Suppressor macrophage treated with lipopolysaccharide for 1 hour (primary cell): ENCODE results near the gene AK1.

Experiments used
- DNase-seq, 3 donors: peaks; one replicate each; pipeline ENCODE4 v3.0.0-alpha.2; 2020 to 2022

Gene AK1

DNA sequence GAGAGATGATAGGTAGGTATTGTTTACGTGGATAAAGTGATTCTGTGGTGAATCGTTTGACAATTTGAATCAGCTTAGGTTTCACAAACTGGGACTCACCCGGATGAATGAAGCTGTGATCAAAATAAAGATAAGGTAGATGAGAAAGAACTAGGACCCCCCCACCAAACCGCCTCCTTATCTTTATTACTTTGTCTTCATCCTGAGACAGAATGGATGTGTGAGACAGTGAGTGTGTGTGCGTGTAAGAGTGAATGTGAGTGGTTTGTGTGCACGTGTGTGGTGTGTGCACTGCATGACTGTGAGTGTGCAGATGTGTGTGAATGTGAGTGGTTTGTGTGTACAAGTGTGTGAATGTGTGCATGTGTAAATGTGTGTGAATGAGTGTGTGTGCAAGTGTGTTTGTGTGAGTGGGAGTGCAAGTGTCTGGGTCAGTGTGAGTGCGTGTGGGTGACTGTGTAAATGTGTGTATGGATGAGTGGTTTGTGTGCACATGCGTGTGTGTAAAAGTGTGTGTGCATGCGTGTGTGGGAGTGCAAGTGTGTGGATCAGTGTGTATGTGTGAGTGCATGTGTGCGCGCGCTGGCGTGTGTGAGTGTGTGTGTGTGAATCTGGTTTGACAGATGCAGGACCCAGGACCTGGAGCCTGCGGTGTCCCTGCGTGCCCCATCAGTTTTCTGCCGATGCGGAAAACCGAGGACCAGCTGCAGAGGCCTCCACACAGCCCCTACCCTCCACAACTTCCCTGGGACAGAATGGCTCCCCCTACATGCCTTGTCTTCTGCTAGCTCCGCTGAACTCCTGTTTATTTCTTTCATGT is 11.6 kb downstream of the AK1 start:
- DNase-seq: no peak

- peak; percentile 63 to 76 (median 73) for DNase-seq
Observed at GRCh38 chr9:127863191-127863621, 14.3 kb downstream of the AK1 start.

- peak; percentile 57 to 75 (median 59) for DNase-seq
Observed at GRCh38 chr9:127862075-127863011, 15.1 kb downstream of the AK1 start.

DNA sequence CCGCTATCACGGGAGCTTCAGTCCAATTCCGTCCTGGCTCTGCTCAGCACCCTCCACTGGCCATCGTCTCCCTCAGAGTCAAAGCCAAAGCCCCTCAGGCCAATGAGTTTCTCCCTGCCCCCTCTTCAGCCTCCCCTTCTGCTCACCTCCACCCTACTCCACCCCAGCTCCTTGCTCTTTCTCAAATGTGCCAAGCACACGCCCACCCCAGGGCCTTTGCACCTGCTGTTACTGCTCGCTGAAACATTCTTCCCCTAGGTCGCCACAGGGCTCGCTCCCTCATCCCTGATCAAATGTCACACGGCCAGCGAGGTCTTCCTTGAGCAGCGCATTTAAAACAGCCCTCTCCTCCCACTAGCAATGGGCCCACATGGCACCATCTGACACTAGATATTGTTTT is 16.7 kb downstream of the AK1 start:
- no peak for DNase-seq

DNA sequence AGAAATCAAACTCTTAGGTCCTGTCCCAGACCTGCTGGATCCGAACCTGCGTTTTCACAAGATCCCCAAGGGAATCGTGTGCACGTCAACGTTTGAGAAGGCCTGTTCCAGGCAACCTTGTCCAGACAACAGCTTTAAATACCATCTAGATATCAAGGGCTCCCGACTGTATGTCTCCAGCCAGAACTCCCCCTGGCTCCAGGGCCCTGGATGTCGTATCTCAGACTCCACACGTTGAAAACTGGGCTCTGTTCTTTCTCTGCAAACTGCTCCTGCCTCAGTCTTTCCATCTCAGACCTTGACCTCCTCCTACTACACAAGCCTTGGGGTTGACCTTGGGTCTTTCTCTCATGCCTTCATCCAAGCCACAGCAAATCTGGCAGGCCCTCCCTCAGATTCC is 17.2 kb downstream of the AK1 start:
- DNase-seq: no peak

- no peak for DNase-seq
Observed at GRCh38 chr9:127858041-127858512, 19.4 kb downstream of the AK1 start.

DNA sequence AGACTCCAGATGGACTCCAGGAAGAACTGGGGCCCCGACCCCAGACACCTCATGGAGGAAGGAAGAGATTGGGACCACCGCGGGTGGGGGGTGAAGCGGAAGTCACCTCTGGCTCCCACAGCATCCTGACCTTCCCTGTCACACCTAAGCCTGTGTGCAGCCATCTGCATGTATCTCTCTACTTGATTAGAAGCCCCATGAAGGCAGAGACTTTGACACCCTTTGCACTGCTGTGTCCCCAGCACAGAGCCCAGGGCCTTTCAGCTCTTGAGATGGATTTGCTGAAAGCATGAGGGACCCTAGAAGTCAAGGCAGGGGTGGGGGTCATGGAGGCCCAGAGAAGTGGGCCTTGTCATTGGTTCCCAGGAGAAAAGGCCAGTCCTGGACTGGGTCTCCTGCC is 20.2 kb downstream of the AK1 start:
- no peak for DNase-seq

DNA sequence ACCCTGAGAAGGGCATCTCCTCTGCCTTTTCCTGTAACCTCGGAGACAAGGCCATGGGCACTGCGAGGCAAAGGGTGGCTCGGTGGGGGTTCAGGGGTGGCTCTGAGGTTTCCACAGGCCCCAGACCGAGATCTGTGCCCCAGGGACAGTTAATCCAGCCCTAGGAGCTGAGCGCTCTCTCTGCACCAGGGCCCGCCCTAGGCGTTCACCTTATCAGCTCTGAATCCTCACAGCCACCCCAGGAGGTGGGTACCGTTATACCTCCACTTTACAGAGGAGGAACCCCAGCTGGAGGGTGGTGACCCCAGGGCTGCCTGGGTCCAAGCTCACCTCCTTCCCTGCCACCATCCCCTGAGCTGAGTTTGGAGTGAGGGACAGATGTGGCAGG is 20.8 kb downstream of the AK1 start:
- DNase-seq: no peak

DNA sequence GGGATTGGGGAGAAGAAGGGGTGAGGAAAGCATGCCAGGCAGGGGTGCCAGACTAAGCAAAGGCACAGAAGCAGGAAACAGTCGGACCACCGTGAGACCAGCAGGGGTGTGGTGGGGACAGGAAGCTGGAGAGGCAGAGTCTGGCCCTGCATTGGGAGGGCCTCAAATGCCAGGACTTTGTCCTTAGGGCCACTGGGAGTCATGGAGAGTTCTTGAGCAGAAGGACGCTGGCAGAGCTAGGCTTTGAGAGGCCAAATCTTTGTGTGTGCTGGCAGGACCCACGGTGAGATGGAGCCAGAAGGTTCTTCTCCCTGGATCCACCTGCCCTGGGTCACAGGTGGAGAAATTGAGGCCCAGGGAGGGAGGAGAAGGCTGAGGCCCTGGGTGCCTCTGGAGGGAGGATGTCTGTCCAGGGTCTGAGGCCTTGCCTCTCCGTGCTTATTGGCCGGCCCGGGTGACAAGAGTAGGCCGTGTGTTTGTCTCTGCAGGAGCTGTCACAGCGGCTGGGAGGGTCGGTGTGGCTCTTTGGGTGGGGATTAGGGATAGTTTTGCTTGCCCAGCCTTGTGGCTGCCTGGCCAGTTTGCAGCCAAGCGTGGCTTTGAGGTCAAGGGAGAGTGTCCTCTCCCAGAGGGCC is 21.3 kb downstream of the AK1 start:
- DNase-seq: no peak

DNA sequence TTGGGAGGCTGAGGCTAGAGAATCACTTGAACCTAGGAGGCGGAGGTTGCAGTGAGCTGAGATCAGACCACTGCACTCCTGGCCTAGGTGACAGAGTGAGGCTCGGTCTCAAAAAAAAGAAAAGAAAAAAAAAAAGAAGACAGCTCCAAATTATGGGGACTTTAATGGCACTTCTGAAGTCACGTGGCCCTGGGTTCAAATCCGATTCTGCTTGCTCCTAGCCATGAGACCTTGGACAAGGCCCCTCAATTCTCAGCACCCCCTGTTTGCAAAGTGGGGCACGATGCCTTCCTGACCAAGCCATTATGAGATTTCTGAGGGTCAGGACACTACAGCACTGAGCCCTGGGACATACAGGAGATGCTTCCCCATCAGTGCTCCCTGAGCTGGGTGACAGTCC is 22.0 kb downstream of the AK1 start:
- no peak for DNase-seq

DNA sequence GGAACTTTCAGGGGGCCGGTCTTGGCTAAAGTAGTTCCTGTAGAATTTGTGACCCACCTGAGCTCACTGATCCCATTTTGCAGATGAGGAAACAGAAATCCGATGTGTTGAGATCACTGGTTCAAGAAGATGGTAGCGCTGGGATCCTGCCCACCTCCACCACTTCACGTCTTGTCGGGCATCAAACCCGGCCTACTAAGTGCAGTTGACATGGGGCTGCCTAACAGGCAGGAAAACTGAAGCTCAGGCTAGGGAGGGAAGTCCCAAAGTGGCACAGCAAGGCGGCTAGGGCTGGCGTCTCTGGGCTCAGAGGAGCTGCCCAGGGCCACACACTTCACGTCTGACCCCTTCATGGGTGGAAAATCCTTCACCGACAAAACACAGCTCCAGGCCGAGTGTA is 22.5 kb downstream of the AK1 start:
- no peak for DNase-seq

DNA sequence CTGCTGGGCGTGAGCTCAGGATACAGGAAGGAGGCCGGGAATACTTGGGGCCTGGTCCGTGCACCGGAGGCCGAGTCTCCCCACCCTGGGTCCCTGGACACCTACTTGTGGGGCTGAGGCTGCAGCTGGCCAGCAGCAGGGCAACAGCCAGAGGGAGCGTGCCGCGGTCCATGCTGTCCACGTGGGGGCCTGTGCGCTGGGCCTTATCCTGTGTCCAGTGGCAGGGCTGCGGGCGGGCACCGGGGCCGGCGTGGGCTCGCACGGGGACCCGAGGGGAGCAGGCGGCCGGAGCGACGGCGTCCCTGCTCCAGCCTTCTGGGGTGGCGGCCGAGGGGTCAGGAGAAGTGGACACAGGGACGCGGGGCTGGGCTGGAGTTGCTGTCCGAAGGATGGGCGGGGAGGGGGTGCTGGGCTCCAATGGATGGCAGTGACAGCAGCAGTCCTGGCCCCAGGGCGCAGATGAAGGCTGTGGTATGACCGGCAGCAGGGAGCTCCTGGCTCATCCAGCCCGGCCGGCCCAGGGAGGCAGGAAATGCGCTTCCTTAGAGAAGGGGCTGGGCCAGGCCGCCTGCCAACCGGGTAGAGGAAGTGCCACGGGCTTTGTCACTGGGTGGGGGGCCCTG is 23.2 kb downstream of the AK1 start, which contains the start of gene ENG:
Gene ENG, minus strand, starts transcription at position 475 of the 623 bp plus-strand sequence. Its CDS starts 303 bp downstream, at position 172.
- peak; percentile 56 to 78 (median 57) for DNase-seq

- DNase-seq: peak; percentile 54 to 64 (median 58)
Observed at GRCh38 chr9:127853312-127854183, 23.9 kb downstream of the AK1 start.

- DNase-seq: no peak
Observed at GRCh38 chr9:127852829-127853228, 24.6 kb downstream of the AK1 start.

GRCh38 chr9:127850286-127850830 is 27.1 kb downstream of the AK1 start:
- no peak for DNase-seq

DNA sequence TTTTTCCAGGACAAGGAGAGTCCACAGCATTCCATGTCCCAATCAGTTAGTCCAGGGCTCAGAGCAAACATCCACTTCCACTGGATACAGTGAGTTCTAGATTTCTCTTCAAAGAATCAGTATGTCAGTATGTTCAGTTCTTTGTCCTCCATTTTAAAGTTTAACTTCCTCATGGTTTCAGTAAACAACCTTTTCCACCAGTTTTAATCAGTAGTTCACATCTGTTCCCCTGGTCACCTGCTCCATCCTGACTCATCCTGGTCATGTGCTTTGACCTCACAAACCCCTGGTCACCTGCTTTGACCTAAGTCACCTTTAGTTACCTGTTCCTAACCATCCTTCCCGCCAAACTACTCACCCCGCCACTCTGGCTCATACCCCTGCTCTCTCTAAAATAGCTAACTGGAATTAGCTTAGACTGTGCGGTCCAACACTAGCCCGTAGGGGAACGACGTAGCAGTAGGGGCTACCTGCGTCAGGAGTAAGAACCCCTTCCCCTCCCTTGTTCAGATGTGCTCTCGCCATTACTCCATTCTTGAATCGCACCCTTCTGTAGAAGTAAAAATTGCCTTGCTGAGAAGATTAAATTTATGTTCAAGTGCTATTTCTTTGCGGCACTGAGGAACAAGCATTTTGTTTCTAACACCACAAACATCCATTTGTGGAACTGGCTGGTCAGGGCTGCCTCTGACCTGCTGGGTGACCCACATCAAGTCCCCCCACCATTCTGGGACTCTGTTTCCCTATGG is 28.5 kb downstream of the AK1 start:
- DNase-seq: no peak

GRCh38 chr9:127847833-127848755 is 29.4 kb downstream of the AK1 start:
- DNase-seq: no peak

DNA sequence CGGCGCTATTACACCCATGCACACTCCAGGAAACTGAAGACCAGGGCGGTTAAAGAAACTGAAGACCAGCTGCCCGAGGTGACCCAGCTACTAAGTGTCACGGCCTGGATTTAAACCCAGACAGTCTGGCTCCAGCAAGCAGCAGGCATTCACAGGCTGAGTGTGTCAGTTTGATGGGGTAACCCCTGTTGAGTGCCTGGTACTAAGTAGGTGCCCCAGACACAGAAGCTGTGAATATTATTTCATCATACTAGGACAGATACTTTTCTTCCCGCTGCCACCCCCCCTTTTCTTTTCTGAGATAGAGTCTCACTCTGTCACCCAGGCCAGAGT is 30.3 kb downstream of the AK1 start:
- peak; percentile 22 to 31 (median 22) for DNase-seq

GRCh38 chr9:127846443-127847177 is 30.9 kb downstream of the AK1 start:
- no peak for DNase-seq
